AG09319 (cell line): ENCODE measurements around the gene DDB1.

Experiments
- DNase-seq: peaks from one replicate; pipeline ENCODE4 v3.0.0-alpha.2; 2010; ENCODE audit warnings: low read depth; ENCODE audit errors: extremely low read depth
- CTCF ChIP-seq: IDR thresholded peaks from 2 replicates; pipeline ENCODE4 v1.5.1; 2011; ENCODE audit warnings: low read depth, mild to moderate bottlenecking, inconsistent platforms, low read length, moderate library complexity

Gene DDB1

GRCh38 chr11:61340979-61341378 is 8.1 kb upstream of the DDB1 start:
- TF ChIP-seq CTCF, result no peak

GRCh38 chr11:61339490-61339878 is 6.6 kb upstream of the DDB1 start:
- TF ChIP-seq CTCF, result no peak
- no peak for DNase-seq

More at GRCh38 chr11:61340979-61341378, 8.1 kb upstream of the DDB1 start:
- DNase-seq, result no peak

DNA sequence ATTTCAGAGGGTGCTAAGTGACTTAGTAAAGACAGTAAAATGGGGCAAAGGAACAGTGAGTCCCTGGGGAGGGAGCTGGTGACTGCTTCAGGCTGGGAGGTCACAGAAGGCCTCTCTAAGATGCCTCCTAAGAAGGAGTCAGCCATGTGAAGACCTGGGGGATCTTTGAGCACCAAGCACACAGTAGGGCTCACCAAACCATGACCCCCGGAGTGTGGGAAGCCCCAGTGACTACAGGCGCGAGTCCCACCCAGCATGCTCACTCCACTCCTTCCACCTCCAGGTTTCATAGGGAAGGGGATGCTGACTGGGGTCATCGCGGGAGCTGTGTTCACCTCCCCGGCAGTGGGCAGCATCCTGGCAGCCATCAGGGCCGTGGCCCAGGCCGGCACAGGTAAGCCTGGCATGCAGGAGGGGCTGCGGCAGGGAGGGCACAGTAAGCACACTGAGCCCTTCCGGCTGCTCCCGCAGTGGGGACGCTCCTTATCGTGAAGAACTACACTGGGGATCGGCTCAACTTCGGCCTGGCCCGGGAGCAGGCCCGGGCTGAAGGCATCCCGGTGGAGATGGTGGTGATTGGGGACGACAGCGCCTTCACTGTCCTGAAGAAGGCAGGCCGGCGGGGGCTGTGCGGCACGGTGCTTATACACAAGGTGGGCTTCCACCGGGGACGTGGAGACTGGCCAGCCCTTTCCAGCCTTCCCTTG is 6.0 kb upstream of the DDB1 start:
- DNase-seq, result no peak
- TF ChIP-seq CTCF, result no peak

DNA sequence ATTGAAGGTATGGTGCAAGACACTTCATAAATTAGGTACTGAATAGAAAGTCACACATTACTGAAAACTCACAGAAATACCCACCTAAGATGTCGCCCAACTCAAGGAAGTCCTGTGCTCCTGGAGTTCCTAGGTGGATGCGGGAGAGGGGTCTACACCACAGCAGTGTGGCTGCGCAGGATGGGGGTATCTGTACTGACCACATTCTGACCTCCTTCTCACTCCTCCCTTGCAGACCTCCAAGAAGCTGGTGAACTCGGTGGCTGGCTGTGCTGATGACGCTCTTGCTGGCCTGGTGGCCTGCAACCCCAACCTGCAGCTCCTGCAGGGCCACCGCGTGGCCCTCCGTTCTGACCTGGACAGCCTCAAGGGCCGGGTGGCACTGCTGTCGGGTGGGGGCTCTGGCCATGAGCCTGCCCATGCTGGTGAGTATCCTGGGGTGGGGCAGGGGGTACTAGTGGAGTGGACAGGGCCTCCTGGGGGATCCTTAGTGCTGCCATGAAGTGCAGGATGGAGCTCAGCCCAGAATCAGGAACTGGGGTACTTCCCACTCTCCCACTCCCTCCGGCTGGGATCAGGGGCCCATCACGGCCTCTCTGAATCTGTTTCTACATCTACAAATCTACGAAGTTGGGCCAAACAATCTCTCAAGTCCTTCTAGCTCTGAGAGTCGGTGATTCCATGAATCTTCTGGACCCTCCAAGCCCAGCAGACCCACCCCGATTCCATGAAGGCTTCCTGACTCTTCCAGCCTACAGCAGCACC is 5.0 kb upstream of the DDB1 start:
- no peak for DNase-seq
- TF ChIP-seq CTCF, result no peak

DNA sequence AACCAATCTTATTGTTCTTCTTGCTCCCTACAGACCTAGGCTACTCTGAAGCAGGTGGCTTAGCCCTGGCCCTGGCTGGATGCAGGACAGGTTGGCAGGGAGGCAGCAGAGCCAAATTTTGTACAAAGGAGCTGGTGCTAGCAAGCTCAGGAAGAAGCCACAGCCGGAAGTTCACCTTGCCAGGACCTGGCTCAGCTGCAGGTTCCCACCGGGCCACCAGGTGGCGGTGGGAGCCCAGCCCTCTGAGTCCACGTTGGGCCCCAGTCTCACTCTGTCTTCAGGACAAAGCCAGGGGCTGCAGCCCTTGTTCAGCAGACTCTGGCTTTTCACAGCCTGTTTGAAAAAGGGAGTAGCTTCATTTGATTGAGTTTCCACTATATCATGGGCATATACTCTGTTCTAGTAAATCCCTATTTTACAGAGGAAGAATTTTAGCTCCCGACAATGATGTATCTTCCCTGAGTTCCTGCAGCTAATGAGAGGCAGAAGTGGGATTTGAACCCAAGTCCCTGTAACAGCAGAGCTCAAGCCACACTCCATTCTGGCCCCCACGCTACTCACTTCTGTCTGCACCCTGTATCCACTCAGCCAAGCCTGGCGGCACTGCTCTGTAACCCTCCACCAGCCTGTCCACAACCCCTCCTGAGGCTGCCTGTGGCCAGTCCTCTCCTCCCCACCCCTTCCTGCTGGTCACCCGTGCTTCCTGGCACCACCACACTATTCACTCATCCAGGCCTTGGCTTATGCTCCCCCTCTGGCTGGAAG is 3.4 kb upstream of the DDB1 start:
- TF ChIP-seq CTCF, result no peak; the same call in none of the 2 replicates
- DNase-seq, result peak; percentile 44

GRCh38 chr11:61335355-61335710 is 2.4 kb upstream of the DDB1 start:
- DNase-seq, result no peak
- no peak for TF ChIP-seq CTCF
